NCI-H2227 (cell line): ENCODE data around the gene MARCHF3.
"Not testable (repeated sequence)": the region's sequence is repeated elsewhere in the genome, so short reads cannot be mapped to it uniquely, and the experiment has no call there.

ENCODE experiments used
- DNase-seq: peaks from one replicate; lab custom pipeline; 2025; ENCODE audit not compliant: unreplicated experiment; lab: John Stamatoyannopoulos, UW

Gene MARCHF3

DNA sequence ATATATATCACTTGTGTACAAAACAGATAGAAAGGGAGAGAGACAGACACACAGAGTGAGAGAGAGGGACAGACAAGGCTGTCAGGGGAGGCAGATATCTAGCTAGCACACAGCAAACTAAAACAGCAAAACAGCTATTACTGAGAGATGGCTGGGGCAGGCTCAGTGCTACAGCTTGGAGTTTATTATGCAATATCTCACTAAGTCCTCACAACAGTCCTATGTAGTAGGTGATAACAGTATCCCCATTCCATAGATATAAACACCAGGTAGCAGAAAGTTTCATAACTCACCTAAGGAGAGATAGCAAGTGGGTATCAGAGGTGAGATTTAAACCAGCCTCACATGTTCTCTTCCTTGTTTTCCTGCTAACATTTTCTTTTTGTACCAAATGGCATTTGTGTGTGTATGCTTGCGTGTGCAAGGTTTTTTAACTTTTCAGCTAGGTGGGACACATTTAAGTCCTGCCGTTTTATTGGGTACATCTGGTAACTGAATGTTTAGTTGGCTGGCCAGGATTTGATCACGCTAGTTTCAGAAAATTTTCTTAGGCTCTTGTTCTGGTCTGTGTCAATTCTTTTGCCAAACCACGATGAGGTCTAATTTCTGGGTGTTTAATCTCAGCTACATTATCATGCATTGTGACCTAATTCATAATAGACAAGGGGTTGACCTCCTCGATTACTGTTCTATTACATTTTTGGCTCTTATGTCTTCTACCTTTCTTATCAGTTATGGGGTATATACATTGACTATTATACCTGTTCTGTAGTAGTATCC is 148.3 kb downstream of the MARCHF3 start:
- no peak for DNase-seq

DNA sequence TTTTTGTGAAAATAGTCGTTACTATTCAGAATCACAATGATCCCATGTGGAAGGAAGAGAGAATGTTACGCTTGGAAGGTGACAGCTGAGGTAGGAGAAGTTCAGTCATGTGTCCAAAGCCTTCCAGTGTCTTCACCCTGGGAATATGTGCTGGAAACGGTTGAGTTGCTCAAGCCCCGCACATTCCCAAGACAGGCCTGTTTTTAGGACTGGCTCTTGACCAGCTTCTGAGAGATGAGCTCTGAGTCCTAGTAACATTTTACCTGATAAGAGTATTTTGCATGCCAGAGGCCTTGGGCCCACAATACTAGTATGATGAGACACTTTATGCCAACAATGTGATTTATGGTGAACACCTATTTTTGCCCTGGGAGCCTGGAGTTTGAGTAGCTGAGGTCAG is 151.7 kb downstream of the MARCHF3 start:
- DNase-seq, result no peak

DNA sequence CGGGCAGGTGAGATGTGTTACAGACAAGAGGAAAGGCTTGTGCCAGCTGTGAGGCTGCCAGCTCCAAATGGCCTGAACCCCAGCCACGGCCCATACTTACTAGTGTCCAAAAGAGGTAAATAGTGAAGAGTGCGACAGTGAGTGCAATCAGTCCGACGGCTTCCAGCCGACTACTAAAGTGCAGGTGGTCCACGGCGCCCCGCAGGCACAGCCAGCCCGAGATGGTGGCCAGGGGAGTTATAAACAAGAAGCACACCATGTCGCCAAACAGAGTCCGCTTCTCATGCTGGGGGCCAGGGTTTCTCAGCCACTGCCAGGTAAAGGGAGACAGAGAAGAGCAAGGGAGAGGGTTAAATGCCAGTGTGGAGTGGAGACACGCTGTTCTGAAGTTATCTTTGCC is 152.3 kb downstream of the MARCHF3 start:
- no peak for DNase-seq

DNA sequence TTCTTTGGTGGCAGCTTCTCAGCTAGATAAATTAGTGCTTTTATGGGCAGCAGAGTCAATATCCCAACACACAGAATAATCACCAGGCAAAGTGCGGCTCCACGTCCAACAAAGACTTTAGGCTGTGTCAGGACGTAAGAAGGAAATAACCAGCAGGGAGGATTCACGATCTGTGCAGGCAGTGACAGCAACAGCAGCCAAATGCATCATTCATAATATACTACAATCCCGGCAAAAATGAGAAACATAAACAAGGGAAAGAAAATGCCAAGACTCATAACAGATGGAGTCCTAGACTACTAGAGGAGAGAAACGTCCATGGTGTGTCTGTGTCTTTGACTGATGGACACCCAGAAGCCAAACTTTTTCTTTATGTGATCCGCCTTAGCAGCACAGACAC is 152.8 kb downstream of the MARCHF3 start:
- no peak for DNase-seq

DNA sequence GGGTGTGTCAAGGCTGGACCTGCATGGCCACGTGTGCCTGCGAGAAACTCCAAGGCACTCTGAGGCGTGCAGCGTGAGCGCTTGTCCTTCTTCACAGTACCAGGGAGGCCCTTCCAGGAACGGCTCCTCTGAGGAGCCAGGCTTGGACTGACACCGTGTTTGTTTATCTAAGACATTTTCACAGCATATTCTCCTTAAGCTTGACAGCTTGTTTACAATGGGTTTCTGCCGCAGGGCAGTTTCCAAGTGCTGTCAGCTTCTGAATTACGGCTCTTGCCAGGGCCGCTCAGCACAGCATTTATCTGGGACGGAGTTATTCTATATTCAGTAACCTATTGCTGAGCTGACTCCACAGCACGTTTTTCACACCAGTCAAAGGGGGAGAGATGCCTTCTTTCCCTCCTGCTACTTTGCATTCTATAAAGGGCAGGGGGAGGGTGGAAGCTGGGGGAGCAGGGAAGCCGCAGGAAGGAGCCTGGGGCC is 155.0 kb downstream of the MARCHF3 start:
- peak; percentile 12 for DNase-seq

DNA sequence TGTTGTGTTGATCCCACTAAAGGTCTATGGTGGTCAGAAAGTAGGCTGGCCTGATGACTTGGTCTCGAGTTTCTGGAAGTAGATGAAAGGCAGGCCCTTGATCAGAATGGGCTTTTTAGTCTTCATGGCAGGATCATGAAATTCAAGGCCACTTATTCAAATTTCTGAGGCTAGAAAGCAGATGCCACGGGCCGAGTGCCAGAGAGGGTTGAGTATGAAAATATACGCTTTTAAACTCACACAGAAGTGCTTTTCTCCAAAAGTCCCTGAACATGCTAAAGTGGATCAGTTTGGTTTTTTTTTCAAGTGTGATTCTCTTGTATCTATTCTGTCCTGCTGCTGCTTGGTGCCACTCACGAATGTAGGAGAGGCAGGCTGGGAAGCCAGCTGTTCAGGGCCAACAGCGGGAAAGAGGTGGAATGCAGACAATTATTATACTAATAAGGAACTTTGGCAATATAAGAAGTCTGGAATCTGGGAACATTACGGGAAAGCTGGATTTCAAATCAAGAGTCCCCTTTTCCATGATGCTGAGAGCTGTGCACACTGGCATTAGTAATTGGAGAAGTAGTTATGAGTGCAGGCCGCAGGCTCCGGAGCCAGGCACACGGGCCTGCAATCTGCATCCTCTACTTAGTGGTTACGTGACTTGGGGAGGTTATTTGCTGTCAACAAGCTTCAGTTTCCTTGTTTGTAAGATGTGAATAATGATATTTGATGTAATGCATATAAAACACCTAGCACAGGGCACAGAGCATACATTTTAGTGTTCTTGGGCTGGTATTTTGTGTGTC is 157.6 kb downstream of the MARCHF3 start:
- DNase-seq, result no peak

DNA sequence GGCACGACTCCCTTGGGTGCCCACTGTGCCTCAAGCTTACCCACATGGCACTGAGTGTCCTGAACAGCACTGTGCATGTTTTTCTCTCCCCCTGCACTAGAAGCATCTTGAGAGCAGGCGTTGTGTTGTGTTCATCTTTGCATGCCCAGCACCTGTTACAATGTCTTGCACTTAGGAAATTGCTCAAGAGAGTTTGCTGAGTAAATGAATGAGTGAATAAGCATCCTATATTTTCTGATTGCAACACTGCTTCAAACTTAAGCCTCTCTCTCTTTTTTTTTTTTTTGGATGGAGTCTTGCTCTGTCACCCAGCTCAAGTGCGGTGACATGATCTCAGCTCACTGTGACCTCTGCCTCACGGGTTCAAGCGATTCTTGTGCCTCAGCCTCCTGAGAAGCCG is 158.9 kb downstream of the MARCHF3 start:
- no peak for DNase-seq

DNA sequence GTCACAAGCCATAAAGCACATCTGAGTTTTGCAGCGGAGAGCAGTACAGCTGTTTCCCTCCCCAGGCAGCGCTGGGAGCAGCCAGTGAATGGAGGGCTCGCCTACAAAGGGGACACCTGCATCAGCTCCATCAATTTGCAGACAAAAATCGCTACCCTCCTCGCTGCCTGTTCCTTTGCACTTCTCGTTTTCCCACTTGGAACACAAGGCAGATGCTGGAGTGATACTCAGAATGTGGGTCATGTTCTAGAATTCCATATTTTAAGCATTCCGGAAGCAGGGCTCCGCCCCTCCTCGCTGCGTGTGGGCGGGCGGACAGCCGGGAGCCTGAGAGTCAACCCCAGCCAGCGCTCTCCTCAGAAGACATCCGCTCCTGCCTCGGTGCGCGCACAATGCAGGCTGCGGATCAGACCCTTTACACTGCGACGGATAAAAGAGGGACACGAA is 161.3 kb downstream of the MARCHF3 start:
- peak; percentile 56 for DNase-seq

DNA sequence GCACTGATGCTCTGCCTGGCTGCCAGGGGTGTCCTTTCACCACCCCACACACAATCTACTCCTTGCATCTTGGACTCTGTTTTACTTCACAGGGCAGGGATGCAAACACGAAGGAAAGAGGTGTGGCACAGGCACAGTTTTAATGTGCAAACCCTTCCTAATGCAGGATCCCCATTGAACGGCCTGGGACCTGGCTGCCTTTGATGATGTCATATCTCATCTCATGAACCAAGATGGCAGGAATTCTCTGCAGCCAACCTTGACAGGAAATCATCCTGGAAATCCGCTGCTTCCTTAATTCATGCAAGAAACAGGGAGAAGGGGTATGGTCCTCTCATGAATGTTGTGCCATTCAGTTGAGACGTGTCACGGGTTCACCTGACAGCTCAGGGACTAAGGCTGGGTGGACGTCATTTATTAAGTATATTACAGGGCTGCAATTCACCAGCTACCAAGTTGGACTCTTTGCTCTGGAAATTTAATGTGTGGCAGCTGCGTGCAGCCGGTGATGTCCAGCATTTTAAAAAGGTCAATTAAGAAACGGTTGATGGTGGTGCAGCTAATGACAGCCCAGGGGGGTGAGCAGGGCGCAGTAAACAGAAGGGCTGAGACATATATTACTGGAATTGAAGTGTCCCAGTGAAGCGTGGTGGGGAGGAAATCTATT is 161.9 kb downstream of the MARCHF3 start:
- DNase-seq, result peak; percentile 51

DNA sequence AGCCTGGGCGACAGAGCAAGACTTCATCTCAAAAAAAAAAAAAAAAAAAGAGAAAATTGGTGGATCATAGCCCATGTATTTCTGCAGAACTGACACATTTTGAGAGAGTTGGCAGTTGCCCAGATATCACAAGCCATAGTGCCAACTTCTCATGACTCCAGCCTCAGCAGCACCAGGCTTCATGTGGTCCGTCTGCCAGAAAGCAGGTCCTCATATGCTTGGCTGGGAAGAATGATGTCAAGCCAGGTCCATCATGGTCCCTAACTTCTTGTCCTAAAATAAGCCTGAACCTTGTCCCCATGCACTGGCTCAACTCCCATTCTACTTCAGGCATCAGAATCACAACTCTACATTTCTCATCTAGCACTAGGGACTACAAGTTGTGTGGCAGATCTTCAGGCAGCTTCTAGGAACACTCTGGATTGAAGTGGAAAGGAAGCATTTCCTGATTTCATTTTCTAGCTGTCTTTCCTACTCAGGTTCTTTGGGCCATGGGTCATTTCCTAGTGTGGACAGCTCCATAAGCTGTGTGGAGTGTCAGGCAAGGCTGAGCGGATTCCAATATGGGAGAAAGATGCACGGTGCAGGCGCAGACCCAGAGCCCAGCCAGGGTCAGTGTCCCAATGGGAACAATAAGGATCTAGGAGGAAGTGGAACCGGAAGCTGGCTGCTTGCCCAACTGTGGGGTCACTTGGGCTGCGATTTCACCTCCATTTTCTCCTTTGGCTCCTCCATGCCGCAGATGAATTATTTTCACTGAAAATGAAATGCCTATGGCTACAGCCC is 163.3 kb downstream of the MARCHF3 start:
- DNase-seq, result no peak

DNA sequence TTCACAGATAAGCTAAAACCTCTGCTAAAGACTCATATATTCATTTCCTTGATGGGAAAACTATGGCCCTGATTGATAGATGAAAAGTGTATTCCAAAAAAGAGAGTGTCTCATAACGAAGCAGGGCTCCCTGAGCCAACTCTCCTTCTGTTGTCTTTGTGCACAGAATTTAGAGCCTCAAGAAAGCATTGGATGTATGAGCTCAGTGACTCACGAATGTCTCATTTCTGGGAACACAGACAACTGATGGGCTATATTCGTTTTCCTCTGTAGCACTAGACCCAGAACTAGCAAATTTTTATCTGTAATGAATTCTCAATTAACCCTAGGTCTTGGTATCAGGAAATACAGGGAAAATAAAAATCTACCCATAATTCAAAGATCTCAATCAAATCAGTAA is 165.1 kb downstream of the MARCHF3 start:
- DNase-seq, result no peak

DNA sequence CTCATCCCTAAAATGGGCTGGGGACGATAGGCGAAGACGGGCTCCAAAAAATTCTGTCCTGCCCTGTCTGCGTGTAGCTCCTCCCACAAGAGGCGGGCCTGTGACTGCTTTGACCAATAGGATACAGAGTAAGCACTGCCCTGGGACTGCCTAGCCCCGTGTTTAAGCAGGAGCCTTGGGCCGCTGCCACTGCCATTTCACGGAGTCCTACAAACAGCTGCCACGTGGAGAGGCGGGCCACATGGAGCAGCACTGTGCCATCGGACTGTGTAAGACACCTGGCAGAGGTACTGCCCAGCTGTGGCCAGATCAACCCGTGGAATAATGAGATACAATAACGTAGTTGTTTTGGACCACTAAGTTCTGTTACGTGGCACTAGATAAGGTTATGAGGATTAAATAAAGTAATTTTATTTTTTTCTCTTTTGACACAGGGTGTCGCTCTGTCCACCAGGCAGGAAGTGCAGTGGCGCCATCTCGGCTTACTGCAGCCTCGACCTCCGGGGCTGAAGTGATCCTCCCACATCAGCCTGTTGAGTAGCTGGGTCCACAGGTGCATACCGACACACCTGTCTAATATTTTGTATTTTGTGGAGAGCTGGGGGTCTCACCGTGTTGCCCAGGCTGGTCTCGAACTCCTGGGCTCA is 166.2 kb downstream of the MARCHF3 start:
- no peak for DNase-seq

DNA sequence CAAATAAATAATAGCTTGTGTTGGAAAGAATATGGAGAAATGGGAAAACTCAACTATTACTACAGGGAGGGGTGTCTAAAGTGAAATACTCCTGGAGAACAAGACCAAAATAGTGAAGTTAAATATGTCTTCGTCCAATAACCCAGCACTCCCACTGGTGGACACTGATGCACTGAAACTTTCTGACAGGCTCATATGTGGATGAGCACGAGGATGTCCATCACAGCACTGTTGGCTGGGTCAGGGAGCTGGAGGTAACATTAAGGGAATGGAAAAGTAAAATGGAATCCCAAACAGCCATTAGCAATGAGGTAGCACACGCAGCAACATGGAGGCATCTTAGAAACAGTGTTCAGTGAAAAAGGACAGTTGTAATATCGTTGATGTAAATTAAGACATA is 167.0 kb downstream of the MARCHF3 start:
- no peak for DNase-seq

DNA sequence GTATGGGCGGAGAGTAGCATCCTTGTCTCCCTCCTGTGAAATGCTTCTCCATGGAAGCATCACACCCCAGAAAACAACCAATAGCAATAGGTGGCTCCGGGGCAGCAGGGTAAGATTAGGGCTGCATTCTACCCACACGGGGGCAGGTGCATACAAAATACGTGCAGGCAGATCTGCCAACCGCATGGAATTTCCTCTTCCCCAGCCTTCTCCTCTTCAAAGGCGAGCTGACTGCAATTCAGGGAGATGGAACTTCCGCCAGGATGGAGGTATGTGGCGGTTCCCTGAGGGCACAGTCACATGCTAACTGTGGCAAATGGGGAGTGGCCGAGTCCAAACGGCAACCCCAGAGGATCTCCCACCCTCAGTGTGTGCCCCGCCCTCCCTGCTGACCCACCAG is 171.9 kb downstream of the MARCHF3 start:
- DNase-seq, result no peak

DNA sequence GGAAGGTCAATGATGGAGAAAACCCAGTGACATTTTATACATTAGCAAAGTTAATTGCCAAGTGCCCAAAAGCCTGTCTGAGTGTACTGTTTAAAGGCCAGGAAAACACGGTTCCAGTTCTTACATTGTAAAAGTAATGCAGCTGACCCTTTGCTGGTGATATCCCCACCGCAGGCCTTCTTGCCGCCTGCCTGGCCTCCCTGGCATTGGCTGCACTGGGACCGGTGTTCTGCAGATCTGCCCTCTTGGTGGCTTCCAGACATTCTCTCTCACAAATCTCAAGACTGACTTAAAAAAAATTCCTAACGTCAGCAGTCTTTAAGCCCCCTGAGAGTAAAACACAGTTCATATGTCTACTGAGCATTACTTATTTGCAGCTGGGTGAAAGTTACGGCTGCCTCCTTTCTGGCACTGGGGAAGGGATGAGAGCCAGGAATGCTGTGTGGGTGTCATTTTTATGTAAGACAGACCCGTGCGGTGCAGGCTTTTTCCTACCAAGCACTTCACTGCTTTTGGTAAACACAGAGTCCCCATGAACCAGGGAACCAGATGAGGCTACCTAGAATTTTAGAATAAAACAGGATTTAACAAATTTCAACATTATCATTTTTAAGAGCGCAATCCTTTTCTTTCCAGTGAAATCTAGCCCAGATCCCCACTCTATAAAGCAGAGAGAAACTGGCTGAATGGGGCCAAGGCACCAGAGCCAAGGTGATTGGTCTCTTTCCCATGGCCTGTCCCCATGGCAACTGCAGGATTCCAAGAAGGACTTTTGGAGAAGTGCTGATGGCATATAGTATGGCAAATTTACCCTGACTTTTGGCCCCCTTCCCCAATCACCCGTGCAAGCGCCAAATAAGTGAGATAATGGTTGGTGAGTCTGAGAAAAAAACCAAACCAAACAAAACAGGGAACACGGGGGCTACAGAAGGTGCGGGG is 172.6 kb downstream of the MARCHF3 start:
- no peak for DNase-seq

DNA sequence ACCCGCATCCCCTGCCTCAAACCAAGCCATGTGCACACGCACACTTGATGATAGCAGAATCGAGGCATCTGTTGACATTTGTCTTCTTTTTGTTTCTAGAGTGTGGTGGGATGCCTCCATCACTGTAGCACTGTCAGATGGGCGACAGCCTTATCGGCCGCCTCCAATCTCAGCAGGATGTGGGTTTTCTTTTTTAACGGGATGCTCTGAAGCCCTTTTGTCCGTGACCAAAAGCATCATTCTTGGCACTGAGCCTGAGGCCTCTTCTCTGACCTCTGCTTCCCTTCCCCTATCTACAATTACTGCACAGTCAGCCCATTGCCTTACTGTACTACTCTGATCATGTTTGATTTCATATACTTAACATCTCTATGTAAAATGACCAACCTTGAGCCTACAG is 175.1 kb downstream of the MARCHF3 start:
- no peak for DNase-seq

DNA sequence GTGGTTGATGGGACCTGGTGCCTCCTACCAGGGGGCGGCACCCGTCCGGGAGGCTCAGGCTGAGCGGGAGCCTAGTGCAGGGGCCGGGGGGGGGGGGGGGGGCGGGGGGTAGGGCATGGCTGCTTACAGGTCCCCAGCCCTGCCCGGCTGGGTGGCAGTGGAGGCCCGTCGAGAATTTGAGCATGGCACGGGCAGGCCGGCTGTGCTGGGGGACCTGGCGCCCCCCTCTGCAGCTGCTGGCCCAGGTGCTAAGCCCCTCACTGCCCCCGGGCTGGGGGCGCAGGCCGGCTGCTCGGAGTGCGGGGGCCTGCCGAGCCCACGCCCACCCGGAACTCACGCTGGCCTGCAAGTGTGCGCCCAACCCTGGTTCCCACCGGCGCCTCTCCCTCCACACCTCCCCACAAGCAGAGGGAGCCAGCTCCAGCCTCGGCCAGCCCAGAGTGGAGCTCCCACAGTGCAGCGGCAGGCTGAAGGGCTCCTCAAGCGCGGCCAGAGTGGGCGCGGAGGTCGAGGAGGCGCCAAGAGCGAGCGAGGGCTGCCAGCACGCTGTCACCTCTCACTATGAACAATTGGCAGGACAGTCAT is 175.7 kb downstream of the MARCHF3 start:
- no peak for DNase-seq

DNA sequence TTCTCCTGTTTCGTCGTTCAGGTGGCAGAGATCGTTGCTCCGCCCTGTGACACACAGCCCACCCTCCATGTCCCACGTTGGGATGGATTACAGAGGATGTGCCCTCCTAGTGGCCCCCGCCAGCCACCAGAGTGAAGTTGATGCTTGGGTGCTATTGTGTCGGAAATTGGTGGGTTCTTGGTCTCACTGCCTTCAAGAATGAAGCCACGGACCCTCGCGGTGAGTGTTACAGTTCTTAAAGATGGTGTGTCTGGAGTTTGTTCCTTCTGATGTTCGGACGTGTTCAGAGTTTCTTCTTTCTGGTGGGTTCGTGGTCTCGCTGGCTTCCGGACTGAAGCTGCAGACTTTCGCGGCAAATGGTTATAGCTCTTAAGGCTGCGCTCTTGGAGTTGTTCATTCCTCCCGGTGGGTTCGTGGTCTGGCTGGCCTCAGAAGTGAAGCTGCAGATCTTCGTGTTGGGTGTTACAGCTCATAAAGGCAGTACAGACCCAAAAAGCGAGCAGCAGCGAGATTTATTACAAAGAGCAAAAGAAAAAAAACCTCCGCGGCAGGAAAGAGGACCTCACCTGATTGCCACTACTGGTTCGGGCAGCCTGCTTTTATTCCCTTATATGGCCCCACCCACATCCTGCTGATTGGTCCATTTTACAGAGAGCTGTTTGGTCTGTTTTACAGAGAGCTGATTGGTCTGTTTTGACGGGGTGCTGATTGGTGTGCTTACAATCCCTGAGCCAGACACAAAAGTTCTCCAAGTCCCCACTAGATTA is 176.6 kb downstream of the MARCHF3 start:
- not testable (repeated sequence) for DNase-seq
